MM.1S (cell line): ENCODE results near the gene PPP1R12A.

Experiments
- DNase-seq: peaks from one replicate; pipeline ENCODE4 v3.0.0-alpha.2; 2015
- H2AFZ ChIP-seq: fragments of 300-600 bp; sonication (generic); 2 replicates; pipeline ENCODE4 v1.6.0; 2016; ENCODE audit warnings: antibody characterized with exemption, low read length
- H3F3A ChIP-seq: fragments of 300-600 bp; sonication (generic); 2 replicates; pipeline ENCODE4 v1.6.1; 2016; ENCODE audit warnings: mild to moderate bottlenecking, antibody characterized with exemption, low read length, moderate library complexity, mixed read lengths; ENCODE audit not compliant: insufficient read depth
- H3K27ac ChIP-seq: fragments of 300-600 bp; sonication (generic); 2 replicates; pipeline ENCODE4 v1.5.1; 2016; ENCODE audit warnings: mild to moderate bottlenecking, low read length
- H3K27me3 ChIP-seq: fragments of 300-600 bp; sonication (generic); replicated peaks from 2 replicates; pipeline ENCODE4 v1.6.0; 2016; ENCODE audit warnings: low read length; ENCODE audit not compliant: insufficient read depth
- H3K36me3 ChIP-seq: fragments of 300-600 bp; sonication (generic); replicated peaks from 2 replicates; pipeline ENCODE4 v1.6.1; 2016; ENCODE audit warnings: mild to moderate bottlenecking, low read length, mixed read lengths; ENCODE audit not compliant: insufficient read depth
- H3K4me1 ChIP-seq: fragments of 300-600 bp; sonication (generic); 2 replicates; pipeline ENCODE4 v1.6.1; 2016; ENCODE audit warnings: low read length, mixed read lengths
- H3K4me2 ChIP-seq: fragments of 300-600 bp; sonication (generic); 2 replicates; pipeline ENCODE4 v1.6.0; 2016; ENCODE audit warnings: low read depth, low read length
- H3K4me3 ChIP-seq: fragments of 300-600 bp; sonication (generic); 2 replicates; pipeline ENCODE4 v1.5.1; 2016; ENCODE audit warnings: low read length, mixed read lengths
- H3K79me2 ChIP-seq: fragments of 300-600 bp; sonication (generic); 2 replicates; pipeline ENCODE4 v1.6.1; 2016; ENCODE audit warnings: mixed run types, low read length, mixed read lengths
- H3K9ac ChIP-seq: fragments of 300-600 bp; sonication (generic); 2 replicates; pipeline ENCODE4 v1.6.1; 2016; ENCODE audit warnings: low read length, mixed read lengths
- H3K9me2 ChIP-seq: fragments of 300-600 bp; sonication (generic); replicated peaks from 2 replicates; pipeline ENCODE4 v1.6.1; 2016; ENCODE audit warnings: mild to moderate bottlenecking, low read length, mixed read lengths; ENCODE audit not compliant: insufficient read depth
- H3K9me3 ChIP-seq: fragments of 300-600 bp; sonication (generic); replicated peaks from 2 replicates; pipeline ENCODE4 v1.6.1; 2016; ENCODE audit warnings: mild to moderate bottlenecking, low read length, mixed read lengths; ENCODE audit not compliant: insufficient read depth
- H4K20me1 ChIP-seq: fragments of 300-600 bp; sonication (generic); 2 replicates; pipeline ENCODE4 v1.6.1; 2016; ENCODE audit warnings: mild to moderate bottlenecking, low read length, moderate library complexity, mixed read lengths; ENCODE audit not compliant: insufficient read depth
- CTCF ChIP-seq: fragments of 300-600 bp; sonication (generic); IDR thresholded peaks from 2 replicates; pipeline ENCODE4 v1.5.1; 2016; ENCODE audit warnings: antibody characterized with exemption, low read length, mixed read lengths
- EZH2 ChIP-seq: fragments of 300-600 bp; sonication (generic); optimal IDR thresholded peaks from 2 replicates; pipeline ENCODE3; 2017; ENCODE audit warnings: low read depth, mild to moderate bottlenecking, antibody characterized with exemption, low read length, mixed read lengths
- EZH2phosphoT487 ChIP-seq: fragments of 300-600 bp; sonication (generic); IDR thresholded peaks from 2 replicates; pipeline ENCODE4 v1.6.1; 2018; ENCODE audit warnings: antibody characterized with exemption, low read length

Gene PPP1R12A

DNA sequence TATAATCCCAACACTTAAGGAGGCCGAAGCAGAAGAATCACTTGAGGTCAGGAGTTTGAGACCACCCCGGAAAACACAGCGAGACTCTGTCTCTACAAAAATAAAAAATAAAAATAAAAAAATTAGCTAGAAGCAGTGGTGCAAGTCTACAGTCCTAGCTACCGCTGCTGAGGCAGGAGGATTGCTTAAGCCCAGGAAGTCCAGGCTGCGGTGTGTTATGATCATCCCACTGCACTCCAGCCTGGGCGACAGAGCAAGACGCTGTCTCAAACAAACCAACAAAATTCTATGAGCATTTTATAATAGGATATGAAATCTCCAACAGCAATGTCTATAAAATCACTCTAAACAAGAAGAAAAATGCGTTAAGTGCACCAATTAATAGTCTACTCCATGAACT lies 75.3 kb downstream of the PPP1R12A start:
- no peak overlapping the region for H3K4me2 ChIP-seq
- H3K79me2 ChIP-seq = peaks cover 77% of the 10 kb centered on the region
- no peaks in the 10 kb centered on the region for H3F3A ChIP-seq
- H3K4me3 ChIP-seq = no peak overlapping the region
- H3K9ac ChIP-seq = no peak overlapping the region
- no peaks in the 10 kb centered on the region for H3K9me2 ChIP-seq
- H3K4me1 ChIP-seq = no peaks in the 10 kb centered on the region
- no peaks in the 10 kb centered on the region for H3K27me3 ChIP-seq
- H3K36me3 ChIP-seq = no peaks in the 10 kb centered on the region
- no peak overlapping the region for H2AFZ ChIP-seq
- DNase-seq = no peak
- TF ChIP-seq CTCF (no peak), EZH2 (no peak), EZH2phosphoT487 (no peak)
- no peaks in the 10 kb centered on the region for H3K9me3 ChIP-seq
- H4K20me1 ChIP-seq = 0 out of 2 replicates have a peak, but pooled peaks cover 7% of the 10 kb centered on the region
- no peak overlapping the region for H3K27ac ChIP-seq

DNA sequence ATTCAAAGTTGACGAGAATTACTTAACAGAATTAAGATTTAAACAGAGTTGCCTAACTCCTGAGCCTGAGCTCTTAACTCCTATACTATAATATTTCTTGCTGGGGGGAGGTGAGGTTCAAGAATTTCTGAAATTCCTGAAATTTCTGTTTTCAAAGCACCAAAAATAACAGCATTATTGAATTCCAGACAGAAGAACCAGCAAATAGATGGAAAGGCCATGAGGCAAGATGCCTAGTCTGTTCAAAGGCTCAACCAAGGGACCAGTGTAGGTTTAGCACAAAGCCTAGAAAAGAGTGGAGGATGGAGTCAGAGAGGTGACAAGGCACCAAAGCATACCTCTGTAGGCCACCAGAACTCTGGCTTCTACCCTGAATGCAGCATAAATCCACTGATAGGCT lies 76.4 kb downstream of the PPP1R12A start:
- Histone ChIP-seq H3K9me2 (no peaks in the 10 kb centered on the region), H3K79me2 (peaks cover 81% of the 10 kb centered on the region), H3K9me3 (no peaks in the 10 kb centered on the region), H3K4me3 (no peak overlapping the region), H2AFZ (no peak overlapping the region), H3K27ac (no peak overlapping the region), H3K4me1 (no peaks in the 10 kb centered on the region), H3K27me3 (no peaks in the 10 kb centered on the region), H3K9ac (no peak overlapping the region), H3K36me3 (no peaks in the 10 kb centered on the region), H3F3A (no peaks in the 10 kb centered on the region), H3K4me2 (no peak overlapping the region), H4K20me1 (0 out of 2 replicates have a peak, but pooled peaks cover 7% of the 10 kb centered on the region)
- TF ChIP-seq EZH2phosphoT487 = no peak
- no peak for TF ChIP-seq EZH2
- TF ChIP-seq CTCF = no peak
- DNase-seq = no peak

DNA sequence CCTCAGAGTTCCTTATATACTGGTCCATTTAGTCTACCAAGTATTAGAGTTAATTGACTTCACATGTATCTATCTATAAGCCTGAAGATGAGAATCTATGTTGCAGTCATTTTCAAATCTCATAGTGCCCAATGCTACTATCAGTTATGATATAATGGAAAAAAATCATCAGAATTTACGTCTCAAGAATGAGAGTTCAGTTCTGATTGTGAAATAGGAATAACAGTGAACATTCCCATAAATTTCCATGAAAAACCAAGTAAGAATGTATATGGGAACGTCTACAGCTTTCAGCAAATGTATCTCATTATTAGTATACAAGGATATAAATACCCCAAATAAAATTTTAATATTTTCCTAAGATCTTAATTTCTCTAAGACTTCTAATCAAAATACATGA lies 77.2 kb downstream of the PPP1R12A start:
- no peak overlapping the region for H3K27ac ChIP-seq
- H3F3A ChIP-seq = no peaks in the 10 kb centered on the region
- 0 out of 2 replicates have a peak, but pooled peaks cover 7% of the 10 kb centered on the region for H4K20me1 ChIP-seq
- no peaks in the 10 kb centered on the region for H3K4me1 ChIP-seq
- H3K9me3 ChIP-seq = no peaks in the 10 kb centered on the region
- H3K4me2 ChIP-seq = no peak overlapping the region
- H3K36me3 ChIP-seq = no peaks in the 10 kb centered on the region
- TF ChIP-seq EZH2phosphoT487 = no peak
- TF ChIP-seq EZH2 = no peak
- no peak for TF ChIP-seq CTCF
- H3K9ac ChIP-seq = no peak overlapping the region
- H3K79me2 ChIP-seq = peaks cover 87% of the 10 kb centered on the region
- no peak for DNase-seq
- H2AFZ ChIP-seq = no peak overlapping the region
- no peaks in the 10 kb centered on the region for H3K9me2 ChIP-seq
- H3K4me3 ChIP-seq = no peak overlapping the region
- H3K27me3 ChIP-seq = no peaks in the 10 kb centered on the region
